Measurements from ENCODE around the gene FPGS. TPM values are rescaled to one million over a fixed set of nuclear protein-coding genes. Genes with fewer than 3 reads are reported as not detected.

FPGS gene
- polyA plus RNA-seq, 1 donor: 33.5 TPM

GRCh38 chr9:127852829-127853228 lies 50.1 kb downstream of the FPGS start:
- DNase-seq: no peak
- no peaks in the 10 kb centered on the region for H3K4me1 ChIP-seq (ENCODE audit: control insufficient read depth, insufficient read depth, low read length)
- H3K27me3 ChIP-seq (ENCODE audit: control insufficient read depth, insufficient read depth, low read length): no peaks in the 10 kb centered on the region
- H3K27ac ChIP-seq (ENCODE audit: low read length): no peak overlapping the region
- peaks cover 5% of the 10 kb centered on the region for H3K9me3 ChIP-seq (ENCODE audit: control insufficient read depth, low read depth, low read length)
- H3K36me3 ChIP-seq (ENCODE audit: control insufficient read depth, insufficient read depth, low read length): no peaks in the 10 kb centered on the region
- no peak overlapping the region for H3K4me3 ChIP-seq (ENCODE audit: low read length)
- no CpG with 5 or more reads among the region's 9 CpGs for WGBS (ENCODE audit: insufficient coverage, low lambda C conversion rate)

GRCh38 chr9:127853312-127854183 lies 50.9 kb downstream of the FPGS start:
- no peak overlapping the region for H3K27ac ChIP-seq (ENCODE audit: low read length)
- WGBS (ENCODE audit: insufficient coverage, low lambda C conversion rate): no CpG with 5 or more reads among the region's 13 CpGs

GRCh38 chr9:127854184-127854806 lies 51.6 kb downstream of the FPGS start, which contains the start of gene ENG:
TSS of gene ENG (minus strand) at chr9:127854658. CDS start at chr9:127854355, 303 bp downstream.
- peaks cover 5% of the 10 kb centered on the region for H3K9me3 ChIP-seq (ENCODE audit: control insufficient read depth, low read depth, low read length)
- no CpG with 5 or more reads among the region's 37 CpGs for WGBS (ENCODE audit: insufficient coverage, low lambda C conversion rate)
- no peaks in the 10 kb centered on the region for H3K4me1 ChIP-seq (ENCODE audit: control insufficient read depth, insufficient read depth, low read length)
- peak within 1 kb of the TSS; percentile 47 for H3K27ac ChIP-seq (ENCODE audit: low read length)
- peak in 1 of 2 donors; percentile 28 for DNase-seq
- H3K4me3 ChIP-seq (ENCODE audit: low read length): peak within 1 kb of the TSS; percentile 39
- no peaks in the 10 kb centered on the region for H3K36me3 ChIP-seq (ENCODE audit: control insufficient read depth, insufficient read depth, low read length)
- H3K27me3 ChIP-seq (ENCODE audit: control insufficient read depth, insufficient read depth, low read length): no peaks in the 10 kb centered on the region

More at GRCh38 chr9:127853312-127854183, 50.9 kb downstream of the FPGS start:
- H3K9me3 ChIP-seq (ENCODE audit: control insufficient read depth, low read depth, low read length): peaks cover 5% of the 10 kb centered on the region
- peak overlapping the region; percentile 39 for H3K4me3 ChIP-seq (ENCODE audit: low read length)
- H3K36me3 ChIP-seq (ENCODE audit: control insufficient read depth, insufficient read depth, low read length): no peaks in the 10 kb centered on the region
- H3K4me1 ChIP-seq (ENCODE audit: control insufficient read depth, insufficient read depth, low read length): no peaks in the 10 kb centered on the region
- no peaks in the 10 kb centered on the region for H3K27me3 ChIP-seq (ENCODE audit: control insufficient read depth, insufficient read depth, low read length)
- no peak for DNase-seq

DNA sequence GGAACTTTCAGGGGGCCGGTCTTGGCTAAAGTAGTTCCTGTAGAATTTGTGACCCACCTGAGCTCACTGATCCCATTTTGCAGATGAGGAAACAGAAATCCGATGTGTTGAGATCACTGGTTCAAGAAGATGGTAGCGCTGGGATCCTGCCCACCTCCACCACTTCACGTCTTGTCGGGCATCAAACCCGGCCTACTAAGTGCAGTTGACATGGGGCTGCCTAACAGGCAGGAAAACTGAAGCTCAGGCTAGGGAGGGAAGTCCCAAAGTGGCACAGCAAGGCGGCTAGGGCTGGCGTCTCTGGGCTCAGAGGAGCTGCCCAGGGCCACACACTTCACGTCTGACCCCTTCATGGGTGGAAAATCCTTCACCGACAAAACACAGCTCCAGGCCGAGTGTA lies 52.3 kb downstream of the FPGS start:
- Histone ChIP-seq H3K27ac (ENCODE audit: low read length) (peak overlapping the region; percentile 47), H3K36me3 (ENCODE audit: control insufficient read depth, insufficient read depth, low read length) (no peaks in the 10 kb centered on the region), H3K4me1 (ENCODE audit: control insufficient read depth, insufficient read depth, low read length) (no peaks in the 10 kb centered on the region), H3K4me3 (ENCODE audit: low read length) (no peak overlapping the region), H3K27me3 (ENCODE audit: control insufficient read depth, insufficient read depth, low read length) (no peaks in the 10 kb centered on the region), H3K9me3 (ENCODE audit: control insufficient read depth, low read depth, low read length) (peaks cover 5% of the 10 kb centered on the region)
- WGBS (ENCODE audit: insufficient coverage, low lambda C conversion rate): no CpG with 5 or more reads among the region's 11 CpGs
- DNase-seq: no peak

DNA sequence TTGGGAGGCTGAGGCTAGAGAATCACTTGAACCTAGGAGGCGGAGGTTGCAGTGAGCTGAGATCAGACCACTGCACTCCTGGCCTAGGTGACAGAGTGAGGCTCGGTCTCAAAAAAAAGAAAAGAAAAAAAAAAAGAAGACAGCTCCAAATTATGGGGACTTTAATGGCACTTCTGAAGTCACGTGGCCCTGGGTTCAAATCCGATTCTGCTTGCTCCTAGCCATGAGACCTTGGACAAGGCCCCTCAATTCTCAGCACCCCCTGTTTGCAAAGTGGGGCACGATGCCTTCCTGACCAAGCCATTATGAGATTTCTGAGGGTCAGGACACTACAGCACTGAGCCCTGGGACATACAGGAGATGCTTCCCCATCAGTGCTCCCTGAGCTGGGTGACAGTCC lies 52.8 kb downstream of the FPGS start:
- WGBS (ENCODE audit: insufficient coverage, low lambda C conversion rate): no CpG with 5 or more reads among the region's 5 CpGs
- H3K9me3 ChIP-seq (ENCODE audit: control insufficient read depth, low read depth, low read length): peaks cover 1% of the 10 kb centered on the region
- H3K4me1 ChIP-seq (ENCODE audit: control insufficient read depth, insufficient read depth, low read length): no peaks in the 10 kb centered on the region
- no peak overlapping the region for H3K4me3 ChIP-seq (ENCODE audit: low read length)
- H3K27me3 ChIP-seq (ENCODE audit: control insufficient read depth, insufficient read depth, low read length): no peaks in the 10 kb centered on the region
- no peak overlapping the region for H3K27ac ChIP-seq (ENCODE audit: low read length)
- H3K36me3 ChIP-seq (ENCODE audit: control insufficient read depth, insufficient read depth, low read length): no peaks in the 10 kb centered on the region
- no peak for DNase-seq

DNA sequence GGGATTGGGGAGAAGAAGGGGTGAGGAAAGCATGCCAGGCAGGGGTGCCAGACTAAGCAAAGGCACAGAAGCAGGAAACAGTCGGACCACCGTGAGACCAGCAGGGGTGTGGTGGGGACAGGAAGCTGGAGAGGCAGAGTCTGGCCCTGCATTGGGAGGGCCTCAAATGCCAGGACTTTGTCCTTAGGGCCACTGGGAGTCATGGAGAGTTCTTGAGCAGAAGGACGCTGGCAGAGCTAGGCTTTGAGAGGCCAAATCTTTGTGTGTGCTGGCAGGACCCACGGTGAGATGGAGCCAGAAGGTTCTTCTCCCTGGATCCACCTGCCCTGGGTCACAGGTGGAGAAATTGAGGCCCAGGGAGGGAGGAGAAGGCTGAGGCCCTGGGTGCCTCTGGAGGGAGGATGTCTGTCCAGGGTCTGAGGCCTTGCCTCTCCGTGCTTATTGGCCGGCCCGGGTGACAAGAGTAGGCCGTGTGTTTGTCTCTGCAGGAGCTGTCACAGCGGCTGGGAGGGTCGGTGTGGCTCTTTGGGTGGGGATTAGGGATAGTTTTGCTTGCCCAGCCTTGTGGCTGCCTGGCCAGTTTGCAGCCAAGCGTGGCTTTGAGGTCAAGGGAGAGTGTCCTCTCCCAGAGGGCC lies 53.5 kb downstream of the FPGS start:
- Histone ChIP-seq H3K9me3 (ENCODE audit: control insufficient read depth, low read depth, low read length) (no peaks in the 10 kb centered on the region), H3K36me3 (ENCODE audit: control insufficient read depth, insufficient read depth, low read length) (no peaks in the 10 kb centered on the region), H3K27me3 (ENCODE audit: control insufficient read depth, insufficient read depth, low read length) (no peaks in the 10 kb centered on the region), H3K27ac (ENCODE audit: low read length) (no peak overlapping the region), H3K4me1 (ENCODE audit: control insufficient read depth, insufficient read depth, low read length) (no peaks in the 10 kb centered on the region), H3K4me3 (ENCODE audit: low read length) (no peak overlapping the region)
- 70% methylated on average over 2 of the region's 11 CpGs for WGBS (ENCODE audit: insufficient coverage, low lambda C conversion rate)
- DNase-seq: no peak

GRCh38 chr9:127856729-127857116 lies 54.0 kb downstream of the FPGS start:
- no peaks in the 10 kb centered on the region for H3K27me3 ChIP-seq (ENCODE audit: control insufficient read depth, insufficient read depth, low read length)
- no peak overlapping the region for H3K27ac ChIP-seq (ENCODE audit: low read length)
- WGBS (ENCODE audit: insufficient coverage, low lambda C conversion rate): no CpG with 5 or more reads among the region's 8 CpGs
- no peaks in the 10 kb centered on the region for H3K36me3 ChIP-seq (ENCODE audit: control insufficient read depth, insufficient read depth, low read length)
- no peaks in the 10 kb centered on the region for H3K4me1 ChIP-seq (ENCODE audit: control insufficient read depth, insufficient read depth, low read length)
- H3K9me3 ChIP-seq (ENCODE audit: control insufficient read depth, low read depth, low read length): no peaks in the 10 kb centered on the region
- no peak overlapping the region for H3K4me3 ChIP-seq (ENCODE audit: low read length)
- DNase-seq: no peak

GRCh38 chr9:127857278-127857677 lies 54.6 kb downstream of the FPGS start:
- Histone ChIP-seq H3K4me1 (ENCODE audit: control insufficient read depth, insufficient read depth, low read length) (no peaks in the 10 kb centered on the region), H3K27me3 (ENCODE audit: control insufficient read depth, insufficient read depth, low read length) (no peaks in the 10 kb centered on the region), H3K27ac (ENCODE audit: low read length) (no peak overlapping the region), H3K9me3 (ENCODE audit: control insufficient read depth, low read depth, low read length) (no peaks in the 10 kb centered on the region), H3K4me3 (ENCODE audit: low read length) (no peak overlapping the region), H3K36me3 (ENCODE audit: control insufficient read depth, insufficient read depth, low read length) (no peaks in the 10 kb centered on the region)
- no CpG with 5 or more reads among the region's 4 CpGs for WGBS (ENCODE audit: insufficient coverage, low lambda C conversion rate)
- DNase-seq: no peak

GRCh38 chr9:127858041-127858512 lies 55.4 kb downstream of the FPGS start:
- H3K27me3 ChIP-seq (ENCODE audit: control insufficient read depth, insufficient read depth, low read length): no peaks in the 10 kb centered on the region
- H3K4me3 ChIP-seq (ENCODE audit: low read length): no peak overlapping the region
- no CpG with 5 or more reads among the region's 12 CpGs for WGBS (ENCODE audit: insufficient coverage, low lambda C conversion rate)
- no peak overlapping the region for H3K27ac ChIP-seq (ENCODE audit: low read length)
- no peaks in the 10 kb centered on the region for H3K36me3 ChIP-seq (ENCODE audit: control insufficient read depth, insufficient read depth, low read length)
- peaks cover 4% of the 10 kb centered on the region for H3K4me1 ChIP-seq (ENCODE audit: control insufficient read depth, insufficient read depth, low read length)
- no peaks in the 10 kb centered on the region for H3K9me3 ChIP-seq (ENCODE audit: control insufficient read depth, low read depth, low read length)
- DNase-seq: peak in 1 of 2 donors; percentile 40

DNA sequence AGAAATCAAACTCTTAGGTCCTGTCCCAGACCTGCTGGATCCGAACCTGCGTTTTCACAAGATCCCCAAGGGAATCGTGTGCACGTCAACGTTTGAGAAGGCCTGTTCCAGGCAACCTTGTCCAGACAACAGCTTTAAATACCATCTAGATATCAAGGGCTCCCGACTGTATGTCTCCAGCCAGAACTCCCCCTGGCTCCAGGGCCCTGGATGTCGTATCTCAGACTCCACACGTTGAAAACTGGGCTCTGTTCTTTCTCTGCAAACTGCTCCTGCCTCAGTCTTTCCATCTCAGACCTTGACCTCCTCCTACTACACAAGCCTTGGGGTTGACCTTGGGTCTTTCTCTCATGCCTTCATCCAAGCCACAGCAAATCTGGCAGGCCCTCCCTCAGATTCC lies 57.6 kb downstream of the FPGS start:
- no peak overlapping the region for H3K27ac ChIP-seq (ENCODE audit: low read length)
- DNase-seq: no peak

More for the DNA sequence above, 57.6 kb downstream of the FPGS start:
- Histone ChIP-seq H3K4me3 (ENCODE audit: low read length) (no peak overlapping the region), H3K9me3 (ENCODE audit: control insufficient read depth, low read depth, low read length) (no peaks in the 10 kb centered on the region), H3K27me3 (ENCODE audit: control insufficient read depth, insufficient read depth, low read length) (no peaks in the 10 kb centered on the region), H3K36me3 (ENCODE audit: control insufficient read depth, insufficient read depth, low read length) (no peaks in the 10 kb centered on the region), H3K4me1 (ENCODE audit: control insufficient read depth, insufficient read depth, low read length) (peaks cover 4% of the 10 kb centered on the region)
- no CpG with 5 or more reads among the region's 8 CpGs for WGBS (ENCODE audit: insufficient coverage, low lambda C conversion rate)

Data from large intestine (tissue), 3 donors.